ENCODE measurements around the gene RAB8B.

RAB8B gene

GRCh38 chr15:63274427-63274826, 85.0 kb downstream of the RAB8B start:
- H3K4me3 ChIP-seq (ENCODE audit: low read length) = no peak overlapping the region
- TF ChIP-seq ZNF274 (IDR thresholded peaks at IDR 0.05; ENCODE audit: low read depth, low read length) = no peak

GRCh38 chr15:63276342-63277037, 87.1 kb downstream of the RAB8B start:
- TF ChIP-seq ZNF274 (IDR thresholded peaks at IDR 0.05; ENCODE audit: low read depth, low read length) = no peak
- peak overlapping the region; percentile 82 for H3K4me3 ChIP-seq (ENCODE audit: low read length)

- H3K4me3 ChIP-seq (ENCODE audit: low read length) = peak within 1 kb of the TSS; percentile 85
- no peak for TF ChIP-seq ZNF274 (IDR thresholded peaks at IDR 0.05; ENCODE audit: low read depth, low read length)
These were observed 87.9 kb downstream of the RAB8B start, which contains the start of gene APH1B for GRCh38 chr15:63277038-63277892. Gene APH1B, plus strand, starts transcription at chr15:63277605. Its CDS starts 19 bp downstream, at chr15:63277624.

GRCh38 chr15:63277893-63278456, 88.6 kb downstream of the RAB8B start:
- H3K4me3 ChIP-seq (ENCODE audit: low read length) = peak overlapping the region; percentile 85

GRCh38 chr15:63283126-63283525, 93.7 kb downstream of the RAB8B start:
- TF ChIP-seq ZNF274 (IDR thresholded peaks at IDR 0.05; ENCODE audit: low read depth, low read length) = no peak
- H3K4me3 ChIP-seq (ENCODE audit: low read length) = no peak overlapping the region

More at GRCh38 chr15:63277893-63278456, 88.6 kb downstream of the RAB8B start:
- TF ChIP-seq ZNF274 (IDR thresholded peaks at IDR 0.05; ENCODE audit: low read depth, low read length) = no peak

- no peak overlapping the region for H3K4me3 ChIP-seq (ENCODE audit: low read length)
- no peak for TF ChIP-seq ZNF274 (IDR thresholded peaks at IDR 0.05; ENCODE audit: low read depth, low read length)
These were observed 94.9 kb downstream of the RAB8B start for GRCh38 chr15:63284335-63284734.

- H3K4me3 ChIP-seq (ENCODE audit: low read length) = no peak overlapping the region
- TF ChIP-seq ZNF274 (IDR thresholded peaks at IDR 0.05; ENCODE audit: low read depth, low read length) = no peak
These were observed 97.7 kb downstream of the RAB8B start for GRCh38 chr15:63287109-63287508.

- no peak for TF ChIP-seq ZNF274 (IDR thresholded peaks at IDR 0.05; ENCODE audit: low read depth, low read length)
- H3K4me3 ChIP-seq (ENCODE audit: low read length) = no peak overlapping the region
These were observed 98.9 kb downstream of the RAB8B start for GRCh38 chr15:63288342-63288741.

GRCh38 chr15:63288778-63289378, 99.5 kb downstream of the RAB8B start:
- no peak overlapping the region for H3K4me3 ChIP-seq (ENCODE audit: low read length)
- TF ChIP-seq ZNF274 (IDR thresholded peaks at IDR 0.05; ENCODE audit: low read depth, low read length) = no peak

- no peak for TF ChIP-seq ZNF274 (IDR thresholded peaks at IDR 0.05; ENCODE audit: low read depth, low read length)
- no peak overlapping the region for H3K4me3 ChIP-seq (ENCODE audit: low read length)
These were observed 102.1 kb downstream of the RAB8B start for GRCh38 chr15:63291507-63291906.

GRCh38 chr15:63292241-63292640, 102.8 kb downstream of the RAB8B start:
- TF ChIP-seq ZNF274 (IDR thresholded peaks at IDR 0.05; ENCODE audit: low read depth, low read length) = no peak
- no peak overlapping the region for H3K4me3 ChIP-seq (ENCODE audit: low read length)

- no peak for TF ChIP-seq ZNF274 (IDR thresholded peaks at IDR 0.05; ENCODE audit: low read depth, low read length)
- H3K4me3 ChIP-seq (ENCODE audit: low read length) = no peak overlapping the region
These were observed 103.4 kb downstream of the RAB8B start for GRCh38 chr15:63292771-63293170.

- no peak overlapping the region for H3K4me3 ChIP-seq (ENCODE audit: low read length)
- no peak for TF ChIP-seq ZNF274 (IDR thresholded peaks at IDR 0.05; ENCODE audit: low read depth, low read length)
These were observed 105.0 kb downstream of the RAB8B start for GRCh38 chr15:63294359-63294758.

GRCh38 chr15:63295341-63295740, 105.9 kb downstream of the RAB8B start:
- no peak for TF ChIP-seq ZNF274 (IDR thresholded peaks at IDR 0.05; ENCODE audit: low read depth, low read length)
- H3K4me3 ChIP-seq (ENCODE audit: low read length) = no peak overlapping the region

Measured in GM08714 (cell line).